Liver (tissue), 9 donors: ENCODE results near the gene TMEM31. TPM values are rescaled to one million over a fixed set of nuclear protein-coding genes. Genes with fewer than 3 reads are reported as not detected.

Experiments
- DNase-seq: peaks from one replicate; pipeline ENCODE4 v3.0.0-alpha.2; 2017; ENCODE audit warnings: low spot score
- H3K27ac ChIP-seq, 2 donors: one replicate each; pipeline ENCODE4 v1.7.0; 2013; ENCODE audit warnings: inconsistent platforms in 2 of 2, low read length in 2 of 2, control low read depth in 1 of 2, low read depth in 1 of 2, mild to moderate bottlenecking in 1 of 2
- H3K27me3 ChIP-seq, 4 donors: one replicate each; pipeline versions ENCODE4 v1.6.1 to v1.7.0; 2013; ENCODE audit warnings: low read length in 3 of 4, inconsistent platforms in 1 of 4, mild to moderate bottlenecking in 1 of 4, moderate library complexity in 1 of 4; ENCODE audit not compliant: control insufficient read depth in 4 of 4, insufficient read depth in 4 of 4
- H3K36me3 ChIP-seq, 4 donors: one replicate each; pipeline versions ENCODE4 v1.6.1 to v1.7.0; 2013; ENCODE audit warnings: low read length in 3 of 4, mild to moderate bottlenecking in 3 of 4, low read depth in 1 of 4, moderate library complexity in 1 of 4; ENCODE audit not compliant: control insufficient read depth in 4 of 4, insufficient read depth in 3 of 4
- H3K4me1 ChIP-seq, 4 donors: one replicate each; pipeline versions ENCODE4 v1.6.1 to v1.7.0; 2013; ENCODE audit warnings: low read length in 3 of 4, mild to moderate bottlenecking in 3 of 4, moderate library complexity in 1 of 4; ENCODE audit not compliant: control insufficient read depth in 4 of 4, insufficient read depth in 4 of 4
- H3K4me3 ChIP-seq, 3 donors: one replicate each; pipeline versions ENCODE4 v1.6.1 to v1.7.0; 2013; ENCODE audit warnings: low read length in 3 of 3, control low read depth in 1 of 3, low read depth in 1 of 3, mild to moderate bottlenecking in 1 of 3
- H3K9ac ChIP-seq, 2 donors: one replicate each; pipeline ENCODE4 v1.7.0; 2013; ENCODE audit warnings: low read length in 2 of 2, mild to moderate bottlenecking in 2 of 2, moderate library complexity in 2 of 2, control low read depth in 1 of 2, low read depth in 1 of 2
- H3K9me3 ChIP-seq, 4 donors: one replicate each; pipeline versions ENCODE4 v1.6.1 to v1.7.0; 2013; ENCODE audit warnings: low read length in 3 of 4; ENCODE audit not compliant: control insufficient read depth in 4 of 4
- ATF3 ChIP-seq: IDR thresholded peaks from 2 replicates; pipeline ENCODE4 v1.6.1; 2016; ENCODE audit warnings: antibody characterized with exemption
- CTCF ChIP-seq: fragments of 150-350 bp; IDR thresholded peaks from 2 replicates; pipeline ENCODE4 v1.5.1; 2017; ENCODE audit warnings: improper control_type of control experiment, low read depth, low read length; ENCODE audit not compliant: missing input control
- EGR1 ChIP-seq, 2 donors: IDR thresholded peaks; 2 replicates each; pipeline ENCODE4 v1.6.1; 2016 to 2018; ENCODE audit warnings: antibody characterized with exemption in 2 of 2, low read depth in 2 of 2
- FOXA1 ChIP-seq: IDR thresholded peaks from 2 replicates; pipeline ENCODE4 v1.6.1; 2016; ENCODE audit warnings: antibody characterized with exemption
- FOXA2 ChIP-seq: IDR thresholded peaks from 2 replicates; pipeline ENCODE4 v1.6.1; 2016; ENCODE audit warnings: antibody characterized with exemption
- GABPA ChIP-seq, 2 donors: IDR thresholded peaks in 1 of 2; conservative IDR thresholded peaks in 1 of 2; 2 replicates each; pipeline ENCODE4 v1.6.1; 2016; ENCODE audit warnings: antibody characterized with exemption in 2 of 2, mild to moderate bottlenecking in 1 of 2, moderate library complexity in 1 of 2
- HNF4A ChIP-seq, 2 donors: conservative IDR thresholded peaks; 2 replicates each; pipeline ENCODE4 v1.6.1; 2016; ENCODE audit warnings: antibody characterized with exemption in 2 of 2, mild to moderate bottlenecking in 2 of 2
- HNF4G ChIP-seq: IDR thresholded peaks from 2 replicates; pipeline ENCODE4 v1.6.1; 2016; ENCODE audit warnings: antibody characterized with exemption
- NR2F2 ChIP-seq: IDR thresholded peaks from 2 replicates; pipeline ENCODE4 v1.6.1; 2016; ENCODE audit warnings: antibody characterized with exemption
- RAD21 ChIP-seq, 2 donors: IDR thresholded peaks; 2 replicates each; pipeline ENCODE4 v1.6.1; 2016; ENCODE audit warnings: antibody characterized with exemption in 2 of 2, mild to moderate bottlenecking in 2 of 2
- REST ChIP-seq: IDR thresholded peaks from 2 replicates; pipeline ENCODE4 v1.6.1; 2016; ENCODE audit warnings: antibody characterized with exemption, mild to moderate bottlenecking
- RXRA ChIP-seq, 2 donors: IDR thresholded peaks; 2 replicates each; pipeline ENCODE4 v1.6.1; 2017 to 2018; ENCODE audit warnings: antibody characterized with exemption in 2 of 2, mild to moderate bottlenecking in 1 of 2
- TAF1 ChIP-seq: conservative IDR thresholded peaks from 2 replicates; pipeline ENCODE4 v1.6.1; 2016; ENCODE audit warnings: antibody characterized with exemption, mild to moderate bottlenecking
- YY1 ChIP-seq: IDR thresholded peaks from 2 replicates; pipeline ENCODE4 v1.6.1; 2016; ENCODE audit warnings: antibody characterized with exemption, mild to moderate bottlenecking
- ZBTB33 ChIP-seq: IDR thresholded peaks from 2 replicates; pipeline ENCODE4 v1.6.1; 2016; ENCODE audit warnings: antibody characterized with exemption
- WGBS: extraction: QIAGEN DNeasy Blood & Tissue Kit; methylation state at CpG from one replicate; pipeline ENCODE4 v1.1.7; 2013; 5-methylcytosine and 5-hydroxymethylcytosine counted together
- polyA plus RNA-seq, 2 donors: library from polyadenylated mRNA; stranded (reverse) in 1 of 2; unstranded in 1 of 2; fragments of 200-250 nt in 1 of 2; fragments of >200 nt in 1 of 2; fragmentation: Nextera tagmentation in 1 of 2; extraction: Ambion mirVana in 1 of 2; gene quantifications; one replicate each; pipeline versions ENCODE4 v1.2.1 to v1.2.3, GENCODE V29; 2013 to 2015
- total RNA-seq, 2 donors: library from RNA; depleted of rRNA; stranded (reverse); fragments of >200 nt; gene quantifications; one replicate each; pipeline ENCODE4 v1.2.3, GENCODE V29; 2014
- donor health status: healthy.
- donor health status: healthy.
- donor health status: healthy.
- donor health status: healthy.
- donor health status: healthy.

The TMEM31 gene
- total and polyA plus RNA-seq, 4 donors: not detected

- Histone ChIP-seq H3K36me3 (no peaks in the 10 kb centered on the region), H3K27me3 (no peaks in the 10 kb centered on the region), H3K27ac (no peak overlapping the region), H3K9ac (no peak overlapping the region), H3K4me3 (no peak overlapping the region), H3K4me1 (no peaks in the 10 kb centered on the region), H3K9me3 (peaks cover 0 to 11% (median 3%) of the 10 kb centered on the region in 4 donors)
- TF ChIP-seq REST (no peak), HNF4G (no peak), RAD21 (IDR thresholded peaks at IDR 0.05) (no peak), ZBTB33 (no peak), EGR1 (IDR thresholded peaks at IDR 0.05; ENCODE audit: low read depth in 2 of 2) (no peak)
- DNase-seq: no peak
- WGBS: 45% methylated on average over 4 of the region's 4 CpGs
Observed at GRCh38 chrX:103754401-103754800, 43.7 kb downstream of the TMEM31 start.

GRCh38 chrX:103756736-103757135 lies 46.0 kb downstream of the TMEM31 start:
- Histone ChIP-seq H3K27me3 (no peaks in the 10 kb centered on the region), H3K4me3 (no peak overlapping the region), H3K27ac (no peak overlapping the region), H3K9ac (no peak overlapping the region), H3K36me3 (no peaks in the 10 kb centered on the region), H3K4me1 (no peaks in the 10 kb centered on the region), H3K9me3 (peaks cover 0 to 11% (median 4%) of the 10 kb centered on the region in 4 donors)
- 60% methylated on average over 3 of the region's 3 CpGs for WGBS
- TF ChIP-seq TAF1: no peak
- TF ChIP-seq FOXA1: no peak
- TF ChIP-seq GABPA (IDR thresholded peaks at IDR 0.05 in 1 of 2, conservative IDR thresholded peaks at IDR 0.05 in 1 of 2): no peak
- TF ChIP-seq ZBTB33: no peak
- no peak for TF ChIP-seq RXRA (IDR thresholded peaks at IDR 0.05)
- no peak for TF ChIP-seq EGR1 (IDR thresholded peaks at IDR 0.05; ENCODE audit: low read depth in 2 of 2)
- no peak for TF ChIP-seq HNF4A (conservative IDR thresholded peaks at IDR 0.05)
- TF ChIP-seq REST: no peak
- TF ChIP-seq ATF3: no peak
- TF ChIP-seq NR2F2: no peak
- no peak for TF ChIP-seq CTCF
- TF ChIP-seq FOXA2: no peak
- no peak for TF ChIP-seq YY1
- TF ChIP-seq HNF4G: no peak
- no peak for TF ChIP-seq RAD21 (IDR thresholded peaks at IDR 0.05)
- DNase-seq: no peak
